WERI-Rb-1 (cell line): ENCODE results near the gene LPP.

Source experiments
- DNase-seq: peaks from one replicate; pipeline ENCODE4 v3.0.0-alpha.2; 2020
- H3K27ac ChIP-seq: fragments of 250-450 bp; sonication (Bioruptor Pico); 2 replicates; pipeline ENCODE4 v1.5.1; 2020; ENCODE audit warnings: mild to moderate bottlenecking, moderate library complexity
- H3K27me3 ChIP-seq: fragments of 250-450 bp; sonication (Bioruptor Pico); 2 replicates; pipeline ENCODE4 v1.5.1; 2021; ENCODE audit warnings: mild to moderate bottlenecking, low read depth, moderate library complexity; ENCODE audit not compliant: insufficient read depth, severe bottlenecking
- H3K36me3 ChIP-seq: fragments of 250-450 bp; sonication (Bioruptor Pico); 2 replicates; pipeline ENCODE4 v1.5.1; 2020; ENCODE audit warnings: mild to moderate bottlenecking, moderate library complexity
- H3K4me3 ChIP-seq: 2 replicates; pipeline ENCODE4 v1.5.1; 2011; ENCODE audit warnings: low read depth, mild to moderate bottlenecking, control low read depth, low read length
- H3K9me3 ChIP-seq: fragments of 250-450 bp; sonication (Bioruptor Pico); 2 replicates; pipeline ENCODE4 v1.5.1; 2021; ENCODE audit warnings: mild to moderate bottlenecking, moderate library complexity; ENCODE audit not compliant: severe bottlenecking
- CTCF ChIP-seq: IDR thresholded peaks from 2 replicates; pipeline ENCODE4 v1.5.1; 2011; ENCODE audit warnings: low read depth, mild to moderate bottlenecking, control low read depth, inconsistent platforms, low read length

Gene LPP

GRCh38 chr3:188166441-188166840 is 12.5 kb downstream of the LPP start:
- no peak for DNase-seq
- Histone ChIP-seq H3K9me3 (no peaks in the 10 kb centered on the region), H3K27ac (no peak overlapping the region), H3K4me3 (no peak overlapping the region), H3K36me3 (no peaks in the 10 kb centered on the region), H3K27me3 (no peaks in the 10 kb centered on the region)
- no peak for TF ChIP-seq CTCF

- DNase-seq: no peak
- H3K9me3 ChIP-seq: no peaks in the 10 kb centered on the region
- TF ChIP-seq CTCF: no peak
- no peak overlapping the region for H3K4me3 ChIP-seq
- no peaks in the 10 kb centered on the region for H3K27me3 ChIP-seq
- no peak overlapping the region for H3K27ac ChIP-seq
- no peaks in the 10 kb centered on the region for H3K36me3 ChIP-seq
These were observed 14.2 kb downstream of the LPP start for GRCh38 chr3:188168186-188168585.

- no peak for TF ChIP-seq CTCF
- no peaks in the 10 kb centered on the region for H3K36me3 ChIP-seq
- no peak for DNase-seq
- no peak overlapping the region for H3K4me3 ChIP-seq
- H3K9me3 ChIP-seq: no peaks in the 10 kb centered on the region
- H3K27me3 ChIP-seq: no peaks in the 10 kb centered on the region
- H3K27ac ChIP-seq: no peak overlapping the region
These were observed 14.7 kb downstream of the LPP start for GRCh38 chr3:188168648-188169047.

- DNase-seq: no peak
- H3K9me3 ChIP-seq: no peaks in the 10 kb centered on the region
- no peaks in the 10 kb centered on the region for H3K36me3 ChIP-seq
- H3K27ac ChIP-seq: no peak overlapping the region
- H3K4me3 ChIP-seq: no peak overlapping the region
- no peak for TF ChIP-seq CTCF
- H3K27me3 ChIP-seq: no peaks in the 10 kb centered on the region
These were observed 16.0 kb downstream of the LPP start for GRCh38 chr3:188169830-188170455.

- H3K4me3 ChIP-seq: no peak overlapping the region
- TF ChIP-seq CTCF: no peak
- H3K27me3 ChIP-seq: no peaks in the 10 kb centered on the region
- no peak overlapping the region for H3K27ac ChIP-seq
- DNase-seq: no peak
- no peaks in the 10 kb centered on the region for H3K36me3 ChIP-seq
- H3K9me3 ChIP-seq: no peaks in the 10 kb centered on the region
These were observed 16.8 kb downstream of the LPP start for GRCh38 chr3:188170461-188171459.
